SK-N-SH (cell line): ENCODE measurements around the gene POGK. TPM values are rescaled to one million over a fixed set of nuclear protein-coding genes. Genes with fewer than 3 reads are reported as not detected.

Experiments used
- CTCF ChIA-PET: fragments of 300-600, 350-600 bp; formaldehyde crosslinking; extraction: SDS; loops from one replicate; lab custom pipeline; 2021; lab: Yijun Ruan, JAX
- POLR2A ChIA-PET: fragments of 350-600 bp; sonication (Branson Sonifier 250); formaldehyde crosslinking; extraction: SDS; loops from one replicate; lab custom pipeline; 2020; ENCODE audit warnings: antibody characterized with exemption, inconsistent platforms; lab: Yijun Ruan, JAX
- DNase-seq: peaks from one replicate; pipeline ENCODE4 v3.0.0; 2012
- H2AFZ ChIP-seq: fragments of 200-600 bp; sonication (generic); 2 replicates; pipeline ENCODE4 v1.8.1; 2016; ENCODE audit warnings: antibody characterized with exemption, mild to moderate bottlenecking, low read depth
- H3F3A ChIP-seq: fragments of 200-600 bp; sonication (generic); replicated peaks from 2 replicates; pipeline ENCODE3; 2016; ENCODE audit warnings: antibody characterized with exemption, mild to moderate bottlenecking; ENCODE audit not compliant: insufficient read depth
- H3K27ac ChIP-seq, 2 experiments: fragments of 200-500 bp in 1 of 2; fragments of 200-600 bp in 1 of 2; sonication (Bioruptor generic) in 1 of 2; sonication (generic), shearing (Covaris generic) in 1 of 2; 2 replicates each; pipeline versions ENCODE4 v1.5.1 to v1.6.1; 2014 to 2016; ENCODE audit warnings: low read depth in 2 of 2, inconsistent platforms in 1 of 2, low read length in 1 of 2, mild to moderate bottlenecking in 1 of 2, mixed read lengths in 1 of 2
- H3K27me3 ChIP-seq: fragments of 200-600 bp; sonication (generic), shearing (Covaris generic); 2 replicates; pipeline ENCODE4 v1.6.1; 2016; ENCODE audit warnings: mixed run types; ENCODE audit not compliant: insufficient read depth
- H3K36me3 ChIP-seq, 2 experiments: fragments of 200-500 bp in 1 of 2; fragments of 200-600 bp in 1 of 2; sonication (Bioruptor generic) in 1 of 2; sonication (generic) in 1 of 2; replicated peaks in 1 of 2; 2 replicates each; pipeline versions ENCODE3 to v1.5.1; 2014 to 2016; ENCODE audit warnings: low read length in 1 of 2, mild to moderate bottlenecking in 1 of 2; ENCODE audit not compliant: insufficient read depth in 2 of 2, control insufficient read depth in 1 of 2
- H3K4me1 ChIP-seq, 2 experiments: fragments of 200-500 bp in 1 of 2; fragments of 200-600 bp in 1 of 2; sonication (Bioruptor generic) in 1 of 2; sonication (generic), shearing (Covaris generic) in 1 of 2; 2 replicates each; pipeline versions ENCODE4 v1.5.1 to v1.6.1; 2014 to 2016; ENCODE audit warnings: low read depth in 1 of 2, low read length in 1 of 2, mixed run types in 1 of 2; ENCODE audit not compliant: insufficient read depth in 2 of 2, control insufficient read depth in 1 of 2
- H3K4me2 ChIP-seq: fragments of 200-600 bp; sonication (generic), shearing (Covaris generic); 2 replicates; pipeline ENCODE4 v1.6.1; 2017; ENCODE audit warnings: mixed run types
- H3K4me3 ChIP-seq, 2 experiments: fragments of 200-500 bp in 1 of 2; fragments of 200-600 bp in 1 of 2; sonication (Bioruptor generic) in 1 of 2; sonication (generic), shearing (Covaris generic) in 1 of 2; 2 replicates each; pipeline versions ENCODE4 v1.5.1 to v1.8.1; 2014 to 2016; ENCODE audit warnings: low read depth in 2 of 2, inconsistent platforms in 1 of 2, low read length in 1 of 2, mild to moderate bottlenecking in 1 of 2, mixed read lengths in 1 of 2, moderate library complexity in 1 of 2
- H3K79me2 ChIP-seq: fragments of 200-600 bp; sonication (generic); 2 replicates; pipeline ENCODE4 v1.8.1; 2017; ENCODE audit warnings: mild to moderate bottlenecking; ENCODE audit not compliant: insufficient read depth
- H3K9ac ChIP-seq: fragments of 200-600 bp; sonication (generic); 2 replicates; pipeline ENCODE4 v1.6.1; 2017; ENCODE audit warnings: mixed run types
- H3K9me2 ChIP-seq: fragments of 200-600 bp; sonication (generic); 2 replicates; pipeline ENCODE4 v1.6.1; 2017; ENCODE audit warnings: mixed run types
- H3K9me3 ChIP-seq: fragments of 200-600 bp; sonication (generic); 2 replicates; pipeline ENCODE4 v1.6.1; 2017; ENCODE audit warnings: mixed run types, mild to moderate bottlenecking, moderate library complexity
- H4K20me1 ChIP-seq: fragments of 200-600 bp; sonication (generic); 2 replicates; pipeline ENCODE4 v1.6.1; 2017; ENCODE audit warnings: mild to moderate bottlenecking, mixed run types; ENCODE audit not compliant: insufficient read depth
- GABPA ChIP-seq: IDR thresholded peaks from 2 replicates; pipeline ENCODE4 v1.4.0; 2012; ENCODE audit warnings: low read depth, mild to moderate bottlenecking
- MEF2A ChIP-seq: IDR thresholded peaks from 2 replicates; pipeline ENCODE4 v1.4.0; 2012; ENCODE audit warnings: low read depth, borderline replicate concordance
- TAF1 ChIP-seq: IDR thresholded peaks from 2 replicates; pipeline ENCODE4 v1.6.1; 2012; ENCODE audit warnings: low read depth, mild to moderate bottlenecking, low read length, moderate library complexity, borderline replicate concordance
- TCF12 ChIP-seq: IDR thresholded peaks from 2 replicates; pipeline ENCODE4 v1.4.0; 2012
- WGBS: methylation state at CpG from one replicate; pipeline ENCODE4 v1.1.6; 2017; ENCODE audit warnings: low lambda C conversion rate; 5-methylcytosine and 5-hydroxymethylcytosine counted together
- polyA plus RNA-seq, 3 experiments: library from polyadenylated mRNA; depleted of rRNA; stranded (reverse); fragments of >200 nt; gene quantifications; 2 replicates each; pipeline ENCODE4 v1.2.3, GENCODE V29; 2012
- TF ChIP-seq, protein P1 (sequence below): IDR thresholded peaks from 2 replicates; pipeline ENCODE4 v1.4.0; 2012; ENCODE audit warnings: low read depth
- TF ChIP-seq, protein P2 (sequence below): IDR thresholded peaks from 2 replicates; pipeline ENCODE4 v1.6.1; 2012; ENCODE audit warnings: mild to moderate bottlenecking, low read depth, low read length, moderate library complexity
- TF ChIP-seq, protein P3 (sequence below): fragments of 200-600 bp; sonication (generic); IDR thresholded peaks from 2 replicates; pipeline ENCODE4 v1.6.1; 2017; ENCODE audit warnings: antibody characterized with exemption, mild to moderate bottlenecking, moderate library complexity
- TF ChIP-seq, protein P4 (sequence below): IDR thresholded peaks from 2 replicates; pipeline ENCODE4 v1.4.0; 2012; ENCODE audit warnings: low read depth, borderline replicate concordance

Gene POGK
- polyA plus RNA-seq, 1 of the 3 experiments (the other 2 are of a cell fraction) = 13.9 TPM

DNA sequence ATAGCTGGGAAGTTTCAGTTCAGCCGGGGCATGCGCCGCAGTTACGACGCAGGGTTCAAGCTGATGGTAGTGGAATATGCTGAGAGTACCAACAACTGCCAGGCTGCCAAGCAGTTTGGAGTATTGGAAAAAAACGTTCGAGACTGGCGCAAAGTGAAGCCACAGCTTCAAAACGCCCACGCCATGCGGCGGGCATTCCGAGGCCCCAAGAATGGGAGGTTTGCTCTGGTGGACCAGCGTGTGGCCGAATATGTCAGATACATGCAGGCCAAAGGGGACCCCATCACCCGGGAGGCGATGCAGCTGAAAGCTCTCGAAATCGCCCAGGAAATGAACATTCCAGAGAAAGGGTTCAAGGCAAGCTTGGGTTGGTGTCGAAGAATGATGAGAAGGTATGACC is 9.9 kb downstream of the POGK start:
- 96% methylated on average over 19 of the region's 20 CpGs for WGBS
- H3K27ac ChIP-seq = no peak overlapping the region
- no peaks in the 10 kb centered on the region for H3K9me3 ChIP-seq
- H3K4me1 ChIP-seq = peaks cover 0 to 4% of the 10 kb centered on the region in 2 experiments; a peak in 1 of 4 replicates
- DNase-seq = no peak
- peaks cover 77 to 97% of the 10 kb centered on the region in 2 experiments for H3K36me3 ChIP-seq
- ChIA-PET POLR2A (no interaction called here), CTCF (interaction anchor here (1.6 kb wide), 1 partner anchor 27 kb away, joined by 5 read pairs; the partner anchor contains the start of gene TADA1)
- no peak overlapping the region for H3K9ac ChIP-seq
- peaks cover 3% of the 10 kb centered on the region for H3F3A ChIP-seq
- TF ChIP-seq, protein P1, sequence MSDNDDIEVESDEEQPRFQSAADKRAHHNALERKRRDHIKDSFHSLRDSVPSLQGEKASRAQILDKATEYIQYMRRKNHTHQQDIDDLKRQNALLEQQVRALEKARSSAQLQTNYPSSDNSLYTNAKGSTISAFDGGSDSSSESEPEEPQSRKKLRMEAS = no peak
- TF ChIP-seq MEF2A = no peak
- no peak for TF ChIP-seq TCF12
- TF ChIP-seq, protein P2, sequence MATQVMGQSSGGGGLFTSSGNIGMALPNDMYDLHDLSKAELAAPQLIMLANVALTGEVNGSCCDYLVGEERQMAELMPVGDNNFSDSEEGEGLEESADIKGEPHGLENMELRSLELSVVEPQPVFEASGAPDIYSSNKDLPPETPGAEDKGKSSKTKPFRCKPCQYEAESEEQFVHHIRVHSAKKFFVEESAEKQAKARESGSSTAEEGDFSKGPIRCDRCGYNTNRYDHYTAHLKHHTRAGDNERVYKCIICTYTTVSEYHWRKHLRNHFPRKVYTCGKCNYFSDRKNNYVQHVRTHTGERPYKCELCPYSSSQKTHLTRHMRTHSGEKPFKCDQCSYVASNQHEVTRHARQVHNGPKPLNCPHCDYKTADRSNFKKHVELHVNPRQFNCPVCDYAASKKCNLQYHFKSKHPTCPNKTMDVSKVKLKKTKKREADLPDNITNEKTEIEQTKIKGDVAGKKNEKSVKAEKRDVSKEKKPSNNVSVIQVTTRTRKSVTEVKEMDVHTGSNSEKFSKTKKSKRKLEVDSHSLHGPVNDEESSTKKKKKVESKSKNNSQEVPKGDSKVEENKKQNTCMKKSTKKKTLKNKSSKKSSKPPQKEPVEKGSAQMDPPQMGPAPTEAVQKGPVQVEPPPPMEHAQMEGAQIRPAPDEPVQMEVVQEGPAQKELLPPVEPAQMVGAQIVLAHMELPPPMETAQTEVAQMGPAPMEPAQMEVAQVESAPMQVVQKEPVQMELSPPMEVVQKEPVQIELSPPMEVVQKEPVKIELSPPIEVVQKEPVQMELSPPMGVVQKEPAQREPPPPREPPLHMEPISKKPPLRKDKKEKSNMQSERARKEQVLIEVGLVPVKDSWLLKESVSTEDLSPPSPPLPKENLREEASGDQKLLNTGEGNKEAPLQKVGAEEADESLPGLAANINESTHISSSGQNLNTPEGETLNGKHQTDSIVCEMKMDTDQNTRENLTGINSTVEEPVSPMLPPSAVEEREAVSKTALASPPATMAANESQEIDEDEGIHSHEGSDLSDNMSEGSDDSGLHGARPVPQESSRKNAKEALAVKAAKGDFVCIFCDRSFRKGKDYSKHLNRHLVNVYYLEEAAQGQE = no peak
- TF ChIP-seq, protein P3, sequence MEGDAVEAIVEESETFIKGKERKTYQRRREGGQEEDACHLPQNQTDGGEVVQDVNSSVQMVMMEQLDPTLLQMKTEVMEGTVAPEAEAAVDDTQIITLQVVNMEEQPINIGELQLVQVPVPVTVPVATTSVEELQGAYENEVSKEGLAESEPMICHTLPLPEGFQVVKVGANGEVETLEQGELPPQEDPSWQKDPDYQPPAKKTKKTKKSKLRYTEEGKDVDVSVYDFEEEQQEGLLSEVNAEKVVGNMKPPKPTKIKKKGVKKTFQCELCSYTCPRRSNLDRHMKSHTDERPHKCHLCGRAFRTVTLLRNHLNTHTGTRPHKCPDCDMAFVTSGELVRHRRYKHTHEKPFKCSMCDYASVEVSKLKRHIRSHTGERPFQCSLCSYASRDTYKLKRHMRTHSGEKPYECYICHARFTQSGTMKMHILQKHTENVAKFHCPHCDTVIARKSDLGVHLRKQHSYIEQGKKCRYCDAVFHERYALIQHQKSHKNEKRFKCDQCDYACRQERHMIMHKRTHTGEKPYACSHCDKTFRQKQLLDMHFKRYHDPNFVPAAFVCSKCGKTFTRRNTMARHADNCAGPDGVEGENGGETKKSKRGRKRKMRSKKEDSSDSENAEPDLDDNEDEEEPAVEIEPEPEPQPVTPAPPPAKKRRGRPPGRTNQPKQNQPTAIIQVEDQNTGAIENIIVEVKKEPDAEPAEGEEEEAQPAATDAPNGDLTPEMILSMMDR = no peak
- TF ChIP-seq, protein P4, sequence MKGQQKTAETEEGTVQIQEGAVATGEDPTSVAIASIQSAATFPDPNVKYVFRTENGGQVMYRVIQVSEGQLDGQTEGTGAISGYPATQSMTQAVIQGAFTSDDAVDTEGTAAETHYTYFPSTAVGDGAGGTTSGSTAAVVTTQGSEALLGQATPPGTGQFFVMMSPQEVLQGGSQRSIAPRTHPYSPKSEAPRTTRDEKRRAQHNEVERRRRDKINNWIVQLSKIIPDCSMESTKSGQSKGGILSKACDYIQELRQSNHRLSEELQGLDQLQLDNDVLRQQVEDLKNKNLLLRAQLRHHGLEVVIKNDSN = no peak
- TF ChIP-seq TAF1 = no peak
- H3K4me2 ChIP-seq = no peak overlapping the region
- no peaks in the 10 kb centered on the region for H3K27me3 ChIP-seq
- no peak overlapping the region for H3K4me3 ChIP-seq
- peaks cover 40% of the 10 kb centered on the region; the same call in 1 of the 2 replicates for H3K79me2 ChIP-seq
- H3K9me2 ChIP-seq = no peaks in the 10 kb centered on the region
- H2AFZ ChIP-seq = no peak overlapping the region
- H4K20me1 ChIP-seq = peaks cover 7% of the 10 kb centered on the region; the same call in 1 of the 2 replicates

GRCh38 chr1:166852918-166853317 is 13.6 kb downstream of the POGK start:
- Histone ChIP-seq H3K27me3 (no peaks in the 10 kb centered on the region), H3K9me3 (no peaks in the 10 kb centered on the region), H3K9ac (no peak overlapping the region), H2AFZ (no peak overlapping the region), H3K9me2 (no peaks in the 10 kb centered on the region), H3K27ac (no peak overlapping the region), H4K20me1 (peaks cover 7% of the 10 kb centered on the region; the same call in 1 of the 2 replicates), H3K4me2 (no peak overlapping the region), H3K4me1 (no peaks in the 10 kb centered on the region; a peak in 2 of 4 replicates), H3K79me2 (peaks cover 22% of the 10 kb centered on the region; the same call in 1 of the 2 replicates), H3K4me3 (no peak overlapping the region), H3F3A (peaks cover 9% of the 10 kb centered on the region), H3K36me3 (peaks cover 82 to 96% of the 10 kb centered on the region in 2 experiments)
- no peak for TF ChIP-seq GABPA
- CTCF ChIA-PET = interaction anchor here (0.8 to 3.3 kb wide), 2 partner anchors 9 to 57 kb away, joined by 3 to 8 read pairs; no protein-coding TSS in a partner anchor
- POLR2A ChIA-PET = no interaction called here
- WGBS = 55% methylated on average over 1 of the region's 1 CpG
- DNase-seq = no peak
